HepG2 (cell line): ENCODE data around the gene PALM. TPM values are rescaled to one million over a fixed set of nuclear protein-coding genes. Genes with fewer than 3 reads are reported as not detected.

Source experiments
- ATF7-NPFF ChIP-seq: sonication (generic); formaldehyde crosslinking; IDR thresholded peaks from 2 replicates; pipeline ENCODE4 v1.8.1; 2023; ENCODE audit warnings: mild to moderate bottlenecking, low read depth, missing genetic modification reagents, moderate library complexity
- BHLHE40 ChIP-seq: IDR thresholded peaks from 2 replicates; pipeline ENCODE4 v1.6.1; 2011; ENCODE audit warnings: low read length, improper control_type of control experiment
- RCOR2 ChIP-seq: IDR thresholded peaks from 2 replicates; pipeline ENCODE4 v1.6.1; 2016; ENCODE audit warnings: missing biosample characterization, missing genetic modification reagents
- SAFB2 ChIP-seq: sonication (generic); formaldehyde crosslinking; IDR thresholded peaks from 2 replicates; pipeline ENCODE4 v1.5.1; 2020; ENCODE audit warnings: missing genetic modification reagents, low read depth, mild to moderate bottlenecking, borderline replicate concordance
- SNAPC2 ChIP-seq: sonication (generic); formaldehyde crosslinking; IDR thresholded peaks from 2 replicates; pipeline ENCODE4 v1.8.1; 2022; ENCODE audit warnings: mild to moderate bottlenecking, missing genetic modification reagents
- SP2 ChIP-seq: sonication (generic); formaldehyde crosslinking; IDR thresholded peaks from 2 replicates; pipeline ENCODE4 v1.5.1; 2020; ENCODE audit warnings: mild to moderate bottlenecking, missing genetic modification reagents
- TAF1 ChIP-seq: sonication (generic); formaldehyde crosslinking; IDR thresholded peaks from 2 replicates; pipeline ENCODE4 v1.4.0; 2020; ENCODE audit warnings: missing genetic modification reagents
- TP53 ChIP-seq: sonication (generic); formaldehyde crosslinking; conservative IDR thresholded peaks from 2 replicates; pipeline ENCODE4 v1.4.0; 2020; ENCODE audit warnings: missing genetic modification reagents
- ZNF143 ChIP-seq: sonication (generic); formaldehyde crosslinking; IDR thresholded peaks from 2 replicates; pipeline ENCODE4 v1.4.0; 2020; ENCODE audit warnings: missing genetic modification reagents
- polyA plus RNA-seq, 8 experiments: library from polyadenylated mRNA; depleted of rRNA in 3 of 8; stranded (reverse) in 7 of 8; unstranded in 1 of 8; fragments of >200 nt; fragmentation: Illumina TruSeq in 4 of 8; extraction: Trizol in 4 of 8; gene quantifications; 2 replicates each; pipeline versions ENCODE4 v1.2.1 to v1.2.3, GENCODE V29; 2011 to 2016; ENCODE audit warnings: low read depth in 4 of 8, missing spikeins in 1 of 8, mixed read lengths in 1 of 8; ENCODE audit not compliant: insufficient read depth in 1 of 8
- total RNA-seq, 5 experiments: library from RNA; depleted of rRNA; stranded (reverse); fragments of >200 nt; fragmentation: Illumina TruSeq; extraction: Trizol; gene quantifications; 2 replicates each; pipeline ENCODE4 v1.2.3, GENCODE V29; 2016; ENCODE audit warnings: low read depth in 1 of 5
- TF ChIP-seq, protein P1 (sequence below), 2 experiments: sonication (generic) in 1 of 2; formaldehyde crosslinking in 1 of 2; IDR thresholded peaks; 2 replicates each; pipeline versions ENCODE4 v1.5.1 to v1.6.1; 2011 to 2020; ENCODE audit warnings: borderline replicate concordance in 1 of 2, low read depth in 1 of 2, low read length in 1 of 2, mild to moderate bottlenecking in 1 of 2, missing genetic modification reagents in 1 of 2, moderate library complexity in 1 of 2
- TF ChIP-seq, protein P2 (sequence below): sonication (generic); formaldehyde crosslinking; IDR thresholded peaks from 2 replicates; pipeline ENCODE4 v1.5.1; 2020; ENCODE audit warnings: mild to moderate bottlenecking, missing genetic modification reagents, moderate library complexity
- TF ChIP-seq, protein P3 (sequence below): sonication (generic); formaldehyde crosslinking; IDR thresholded peaks from 2 replicates; pipeline ENCODE4 v1.9.0; 2021; ENCODE audit warnings: missing genetic modification reagents, mild to moderate bottlenecking, borderline replicate concordance
- TF ChIP-seq, protein P4 (sequence below): sonication (generic); formaldehyde crosslinking; IDR thresholded peaks from 2 replicates; pipeline ENCODE4 v1.8.1; 2023; ENCODE audit warnings: mild to moderate bottlenecking, moderate library complexity, missing genetic modification reagents
- TF ChIP-seq, protein P5 (sequence below): IDR thresholded peaks from 2 replicates; pipeline ENCODE4 v1.6.1; 2012; ENCODE audit warnings: low read depth, low read length, improper control_type of control experiment
- TF ChIP-seq, protein P6 (sequence below): sonication (generic); formaldehyde crosslinking; IDR thresholded peaks from 2 replicates; pipeline ENCODE4 v1.5.1; 2020; ENCODE audit warnings: missing genetic modification reagents, mild to moderate bottlenecking, borderline replicate concordance
- TF ChIP-seq, protein P7 (sequence below): IDR thresholded peaks from 2 replicates; pipeline ENCODE4 v1.6.1; 2016; ENCODE audit warnings: missing biosample characterization, missing genetic modification reagents, low read depth

PALM gene
- total and polyA plus RNA-seq, 2 of the 13 experiments (the other 11 are each of a cell fraction or from before 2014, with no cell fraction given): 4.0 to 9.7 TPM

DNA sequence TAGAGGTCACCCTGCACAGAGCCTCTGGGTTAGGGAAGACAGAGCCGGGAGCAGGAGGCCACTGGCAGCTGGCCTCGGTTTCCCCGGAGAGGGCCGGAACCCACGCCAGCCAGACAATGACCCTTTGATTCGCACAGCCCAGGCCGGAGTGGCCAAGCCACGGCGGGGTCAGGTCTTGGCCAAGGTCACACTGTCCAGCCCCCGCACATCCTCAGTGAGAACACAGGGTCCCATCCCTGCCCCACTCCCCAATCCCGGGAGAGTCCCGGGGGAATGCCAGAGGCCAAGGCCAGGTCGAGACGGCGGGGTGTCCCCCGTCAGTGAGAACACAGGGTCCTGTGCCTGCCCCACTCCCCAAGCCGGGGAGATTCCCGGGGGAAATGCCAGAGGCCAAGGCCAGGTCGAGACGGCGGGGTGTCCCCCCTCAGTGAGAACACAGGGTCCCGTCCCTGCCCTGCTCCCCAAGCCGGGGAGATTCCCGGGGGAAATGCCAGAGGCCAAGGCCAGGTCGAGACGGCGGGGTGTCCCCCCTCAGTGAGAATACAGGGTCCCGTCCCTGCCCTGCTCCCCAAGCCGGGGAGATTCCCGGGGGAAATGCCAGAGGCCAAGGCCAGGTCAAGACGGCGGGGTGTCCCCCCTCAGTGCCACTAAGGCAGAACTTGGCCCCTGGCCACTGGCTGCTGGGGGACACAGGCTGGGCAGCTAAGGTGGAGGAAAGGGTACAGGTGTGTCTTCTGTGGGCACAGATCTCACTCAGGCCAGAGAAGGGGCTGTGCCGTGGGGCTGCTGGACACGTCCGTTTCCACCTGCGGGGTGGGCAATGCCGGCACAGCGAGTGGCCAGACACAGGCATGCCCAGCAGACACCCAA is 34.2 kb upstream of the PALM start (continued):
- TF ChIP-seq, protein P1, sequence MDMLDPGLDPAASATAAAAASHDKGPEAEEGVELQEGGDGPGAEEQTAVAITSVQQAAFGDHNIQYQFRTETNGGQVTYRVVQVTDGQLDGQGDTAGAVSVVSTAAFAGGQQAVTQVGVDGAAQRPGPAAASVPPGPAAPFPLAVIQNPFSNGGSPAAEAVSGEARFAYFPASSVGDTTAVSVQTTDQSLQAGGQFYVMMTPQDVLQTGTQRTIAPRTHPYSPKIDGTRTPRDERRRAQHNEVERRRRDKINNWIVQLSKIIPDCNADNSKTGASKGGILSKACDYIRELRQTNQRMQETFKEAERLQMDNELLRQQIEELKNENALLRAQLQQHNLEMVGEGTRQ (IDR thresholded peaks at IDR 0.05; ENCODE audit: low read depth, low read length): no peak
- TF ChIP-seq, protein P1 (CRISPR knock-in tag; IDR thresholded peaks at IDR 0.05; ENCODE audit: borderline replicate concordance): no peak
- TF ChIP-seq, protein P2, sequence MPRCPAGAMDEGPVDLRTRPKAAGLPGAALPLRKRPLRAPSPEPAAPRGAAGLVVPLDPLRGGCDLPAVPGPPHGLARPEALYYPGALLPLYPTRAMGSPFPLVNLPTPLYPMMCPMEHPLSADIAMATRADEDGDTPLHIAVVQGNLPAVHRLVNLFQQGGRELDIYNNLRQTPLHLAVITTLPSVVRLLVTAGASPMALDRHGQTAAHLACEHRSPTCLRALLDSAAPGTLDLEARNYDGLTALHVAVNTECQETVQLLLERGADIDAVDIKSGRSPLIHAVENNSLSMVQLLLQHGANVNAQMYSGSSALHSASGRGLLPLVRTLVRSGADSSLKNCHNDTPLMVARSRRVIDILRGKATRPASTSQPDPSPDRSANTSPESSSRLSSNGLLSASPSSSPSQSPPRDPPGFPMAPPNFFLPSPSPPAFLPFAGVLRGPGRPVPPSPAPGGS (CRISPR knock-in tag): no peak
- TF ChIP-seq SP2 (CRISPR knock-in tag) (no peak), BHLHE40 (no peak), TP53 (CRISPR knock-in tag) (no peak), ATF7-NPFF (CRISPR knock-in tag) (no peak), TAF1 (CRISPR knock-in tag) (no peak), RCOR2 (CRISPR knock-in tag) (no peak), SAFB2 (CRISPR knock-in tag) (no peak), SNAPC2 (CRISPR knock-in tag) (no peak), ZNF143 (no peak)
- TF ChIP-seq, protein P3, sequence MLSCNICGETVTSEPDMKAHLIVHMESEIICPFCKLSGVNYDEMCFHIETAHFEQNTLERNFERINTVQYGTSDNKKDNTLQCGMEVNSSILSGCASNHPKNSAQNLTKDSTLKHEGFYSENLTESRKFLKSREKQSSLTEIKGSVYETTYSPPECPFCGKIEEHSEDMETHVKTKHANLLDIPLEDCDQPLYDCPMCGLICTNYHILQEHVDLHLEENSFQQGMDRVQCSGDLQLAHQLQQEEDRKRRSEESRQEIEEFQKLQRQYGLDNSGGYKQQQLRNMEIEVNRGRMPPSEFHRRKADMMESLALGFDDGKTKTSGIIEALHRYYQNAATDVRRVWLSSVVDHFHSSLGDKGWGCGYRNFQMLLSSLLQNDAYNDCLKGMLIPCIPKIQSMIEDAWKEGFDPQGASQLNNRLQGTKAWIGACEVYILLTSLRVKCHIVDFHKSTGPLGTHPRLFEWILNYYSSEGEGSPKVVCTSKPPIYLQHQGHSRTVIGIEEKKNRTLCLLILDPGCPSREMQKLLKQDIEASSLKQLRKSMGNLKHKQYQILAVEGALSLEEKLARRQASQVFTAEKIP (CRISPR knock-in tag): no peak
- TF ChIP-seq, protein P4, sequence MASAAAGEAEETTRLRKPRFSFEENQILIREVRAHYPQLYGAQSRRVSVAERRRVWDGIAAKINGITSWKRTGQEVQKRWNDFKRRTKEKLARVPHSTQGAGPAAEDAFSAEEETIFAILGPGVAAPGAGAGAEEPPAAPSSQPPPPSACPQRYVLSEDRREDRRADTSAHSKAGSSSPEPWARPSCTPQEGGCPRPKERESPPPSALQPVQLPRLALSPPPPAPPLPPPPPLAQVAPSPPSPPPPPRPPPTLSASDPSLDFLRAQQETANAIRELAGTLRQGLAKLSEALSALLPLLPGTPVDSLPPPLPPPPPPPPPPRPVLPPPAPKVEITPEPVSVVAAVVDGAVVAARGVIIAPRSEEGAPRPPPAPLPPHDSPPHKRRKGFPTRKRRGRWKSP (CRISPR knock-in tag): no peak
- TF ChIP-seq, protein P5, sequence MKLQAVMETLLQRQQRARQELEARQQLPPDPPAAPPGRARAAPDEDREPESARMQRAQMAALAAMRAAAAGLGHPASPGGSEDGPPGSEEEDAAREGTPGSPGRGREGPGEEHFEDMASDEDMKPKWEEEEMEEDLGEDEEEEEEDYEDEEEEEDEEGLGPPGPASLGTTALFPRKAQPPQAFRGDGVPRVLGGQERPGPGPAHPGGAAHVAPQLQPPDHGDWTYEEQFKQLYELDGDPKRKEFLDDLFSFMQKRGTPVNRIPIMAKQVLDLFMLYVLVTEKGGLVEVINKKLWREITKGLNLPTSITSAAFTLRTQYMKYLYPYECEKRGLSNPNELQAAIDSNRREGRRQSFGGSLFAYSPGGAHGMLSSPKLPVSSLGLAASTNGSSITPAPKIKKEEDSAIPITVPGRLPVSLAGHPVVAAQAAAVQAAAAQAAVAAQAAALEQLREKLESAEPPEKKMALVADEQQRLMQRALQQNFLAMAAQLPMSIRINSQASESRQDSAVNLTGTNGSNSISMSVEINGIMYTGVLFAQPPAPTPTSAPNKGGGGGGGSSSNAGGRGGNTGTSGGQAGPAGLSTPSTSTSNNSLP: no peak
- TF ChIP-seq, protein P6, sequence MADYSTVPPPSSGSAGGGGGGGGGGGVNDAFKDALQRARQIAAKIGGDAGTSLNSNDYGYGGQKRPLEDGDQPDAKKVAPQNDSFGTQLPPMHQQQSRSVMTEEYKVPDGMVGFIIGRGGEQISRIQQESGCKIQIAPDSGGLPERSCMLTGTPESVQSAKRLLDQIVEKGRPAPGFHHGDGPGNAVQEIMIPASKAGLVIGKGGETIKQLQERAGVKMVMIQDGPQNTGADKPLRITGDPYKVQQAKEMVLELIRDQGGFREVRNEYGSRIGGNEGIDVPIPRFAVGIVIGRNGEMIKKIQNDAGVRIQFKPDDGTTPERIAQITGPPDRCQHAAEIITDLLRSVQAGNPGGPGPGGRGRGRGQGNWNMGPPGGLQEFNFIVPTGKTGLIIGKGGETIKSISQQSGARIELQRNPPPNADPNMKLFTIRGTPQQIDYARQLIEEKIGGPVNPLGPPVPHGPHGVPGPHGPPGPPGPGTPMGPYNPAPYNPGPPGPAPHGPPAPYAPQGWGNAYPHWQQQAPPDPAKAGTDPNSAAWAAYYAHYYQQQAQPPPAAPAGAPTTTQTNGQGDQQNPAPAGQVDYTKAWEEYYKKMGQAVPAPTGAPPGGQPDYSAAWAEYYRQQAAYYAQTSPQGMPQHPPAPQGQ (CRISPR knock-in tag): no peak
- TF ChIP-seq, protein P7, sequence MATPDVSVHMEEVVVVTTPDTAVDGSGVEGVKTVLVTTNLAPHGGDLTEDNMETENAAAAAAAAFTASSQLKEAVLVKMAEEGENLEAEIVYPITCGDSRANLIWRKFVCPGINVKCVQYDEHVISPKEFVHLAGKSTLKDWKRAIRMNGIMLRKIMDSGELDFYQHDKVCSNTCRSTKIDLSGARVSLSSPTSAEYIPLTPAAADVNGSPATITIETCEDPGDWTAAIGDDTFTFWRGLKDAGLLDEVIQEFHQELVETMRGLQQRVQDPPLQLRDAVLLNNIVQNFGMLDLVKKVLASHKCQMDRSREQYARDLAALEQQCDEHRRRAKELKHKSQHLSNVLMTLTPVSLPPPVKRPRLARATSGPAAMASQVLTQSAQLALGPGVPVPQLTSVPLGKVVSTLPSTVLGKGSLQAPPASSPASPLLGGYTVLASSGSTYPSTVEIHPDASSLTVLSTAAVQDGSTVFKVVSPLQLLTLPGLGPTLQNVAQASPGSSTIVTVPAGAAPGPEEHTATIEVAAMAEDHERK (CRISPR knock-in tag): no peak
